Measurements from ENCODE around the gene POLR1G. TPM values are rescaled to one million over a fixed set of nuclear protein-coding genes. Genes with fewer than 3 reads are reported as not detected.
A peak's percentile ranks its signal among the peaks of the same experiment; 100 is the strongest.
"Not testable (repeated sequence)": the region's sequence is repeated elsewhere in the genome, so short reads cannot be mapped to it uniquely, and the experiment has no call there.

Gene POLR1G
- total RNA-seq, 1 donor from 2014 or later, result 5.4 TPM

- TF ChIP-seq, protein P1, sequence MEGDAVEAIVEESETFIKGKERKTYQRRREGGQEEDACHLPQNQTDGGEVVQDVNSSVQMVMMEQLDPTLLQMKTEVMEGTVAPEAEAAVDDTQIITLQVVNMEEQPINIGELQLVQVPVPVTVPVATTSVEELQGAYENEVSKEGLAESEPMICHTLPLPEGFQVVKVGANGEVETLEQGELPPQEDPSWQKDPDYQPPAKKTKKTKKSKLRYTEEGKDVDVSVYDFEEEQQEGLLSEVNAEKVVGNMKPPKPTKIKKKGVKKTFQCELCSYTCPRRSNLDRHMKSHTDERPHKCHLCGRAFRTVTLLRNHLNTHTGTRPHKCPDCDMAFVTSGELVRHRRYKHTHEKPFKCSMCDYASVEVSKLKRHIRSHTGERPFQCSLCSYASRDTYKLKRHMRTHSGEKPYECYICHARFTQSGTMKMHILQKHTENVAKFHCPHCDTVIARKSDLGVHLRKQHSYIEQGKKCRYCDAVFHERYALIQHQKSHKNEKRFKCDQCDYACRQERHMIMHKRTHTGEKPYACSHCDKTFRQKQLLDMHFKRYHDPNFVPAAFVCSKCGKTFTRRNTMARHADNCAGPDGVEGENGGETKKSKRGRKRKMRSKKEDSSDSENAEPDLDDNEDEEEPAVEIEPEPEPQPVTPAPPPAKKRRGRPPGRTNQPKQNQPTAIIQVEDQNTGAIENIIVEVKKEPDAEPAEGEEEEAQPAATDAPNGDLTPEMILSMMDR (IDR thresholded peaks at IDR 0.05), result no peak
- intact Hi-C loops (cut with DNase I), result no loop called here
- peak; percentile 75 for ATAC-seq
- peaks cover 25% of the 10 kb centered on the region for H3K4me1 ChIP-seq
- peak overlapping the region; percentile 97 for H3K27ac ChIP-seq
- H3K9me3 ChIP-seq, result no peaks in the 10 kb centered on the region
- peak; percentile 95 for DNase-seq
- H3K4me3 ChIP-seq, result peak overlapping the region; percentile 77
- H3K36me3 ChIP-seq, result no peaks in the 10 kb centered on the region
- no peaks in the 10 kb centered on the region for H3K27me3 ChIP-seq
Observed at GRCh38 chr19:45405435-45406225, 814 bp upstream of the POLR1G start.

DNA sequence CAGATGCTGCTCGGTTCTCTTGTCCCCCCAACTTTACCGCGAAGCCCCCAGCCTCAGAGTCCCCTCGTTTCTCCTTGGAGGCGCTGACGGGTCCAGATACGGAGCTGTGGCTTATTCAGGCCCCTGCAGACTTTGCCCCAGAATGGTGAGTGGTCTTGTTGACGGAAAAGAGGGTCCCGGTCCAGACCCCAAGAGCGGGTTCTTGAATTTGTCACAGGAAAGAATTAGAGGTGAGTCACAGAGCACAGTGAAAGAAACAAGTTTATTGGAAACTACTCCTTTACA is 589 bp downstream of the POLR1G start:
- Histone ChIP-seq H3K27me3 (no peaks in the 10 kb centered on the region), H3K9me3 (no peaks in the 10 kb centered on the region), H3K4me1 (peaks cover 25% of the 10 kb centered on the region), H3K36me3 (no peaks in the 10 kb centered on the region), H3K27ac (no peak overlapping the region), H3K4me3 (peak overlapping the region; percentile 77)
- intact Hi-C loops (cut with DNase I), result no loop called here
- TF ChIP-seq, protein P1 (IDR thresholded peaks at IDR 0.05), result no peak
- no peak for ATAC-seq
- DNase-seq, result no peak

GRCh38 chr19:45407585-45407984 is 1.1 kb downstream of the POLR1G start:
- H3K4me3 ChIP-seq; ATAC-seq; DNase-seq; H3K27me3 ChIP-seq; H3K36me3 ChIP-seq; H3K27ac ChIP-seq; H3K9me3 ChIP-seq; intact Hi-C loops (cut with DNase I): not testable (repeated sequence)
- H3K4me1 ChIP-seq, result peaks cover 23% of the 10 kb centered on the region

- H3K27me3 ChIP-seq, result no peaks in the 10 kb centered on the region
- no peak for DNase-seq
- intact Hi-C loops (cut with DNase I), result no loop called here
Observed at GRCh38 chr19:45408121-45408520, 1.7 kb downstream of the POLR1G start.

DNA sequence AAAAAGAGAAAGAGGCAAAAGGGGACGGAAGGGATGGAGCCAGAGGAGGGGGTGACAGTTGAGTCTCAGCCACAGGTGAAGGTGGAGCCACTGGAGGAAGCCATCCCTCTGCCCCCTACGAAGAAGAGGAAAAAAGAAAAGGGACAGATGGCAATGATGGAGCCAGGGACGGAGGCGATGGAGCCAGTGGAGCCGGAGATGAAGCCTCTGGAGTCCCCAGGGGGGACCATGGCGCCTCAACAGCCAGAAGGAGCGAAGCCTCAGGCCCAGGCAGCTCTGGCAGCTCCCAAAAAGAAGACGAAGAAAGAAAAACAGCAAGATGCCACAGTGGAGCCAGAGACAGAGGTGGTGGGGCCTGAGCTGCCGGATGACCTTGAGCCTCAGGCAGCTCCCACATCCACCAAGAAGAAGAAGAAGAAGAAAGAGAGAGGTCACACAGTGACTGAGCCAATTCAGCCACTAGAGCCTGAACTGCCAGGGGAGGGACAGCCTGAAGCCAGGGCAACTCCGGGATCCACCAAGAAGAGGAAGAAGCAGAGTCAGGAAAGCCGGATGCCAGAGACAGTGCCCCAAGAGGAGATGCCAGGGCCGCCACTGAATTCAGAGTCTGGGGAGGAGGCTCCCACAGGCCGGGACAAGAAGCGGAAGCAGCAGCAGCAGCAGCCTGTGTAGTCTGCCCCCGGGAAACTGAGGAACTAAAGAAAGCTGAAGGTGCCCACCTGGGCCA is 2.5 kb downstream of the POLR1G start:
- TF ChIP-seq, protein P1 (IDR thresholded peaks at IDR 0.05), result no peak
- DNase-seq, result no peak
- no peak overlapping the region for H3K4me3 ChIP-seq

More at GRCh38 chr19:45408121-45408520, 1.7 kb downstream of the POLR1G start:
- Histone ChIP-seq H3K27ac (no peak overlapping the region), H3K4me1 (peaks cover 17% of the 10 kb centered on the region), H3K36me3 (peaks cover 10% of the 10 kb centered on the region), H3K9me3 (no peaks in the 10 kb centered on the region), H3K4me3 (no peak overlapping the region)
- ATAC-seq, result no peak
- TF ChIP-seq, protein P1 (IDR thresholded peaks at IDR 0.05), result no peak

GRCh38 chr19:45409557-45409920 is 3.1 kb downstream of the POLR1G start:
- Histone ChIP-seq H3K36me3 (peaks cover 24% of the 10 kb centered on the region), H3K4me3 (no peak overlapping the region), H3K27ac (no peak overlapping the region), H3K9me3 (no peaks in the 10 kb centered on the region), H3K4me1 (peaks cover 7% of the 10 kb centered on the region), H3K27me3 (no peaks in the 10 kb centered on the region)
- intact Hi-C loops (cut with DNase I), result no loop called here
- no peak for DNase-seq
- TF ChIP-seq, protein P1 (IDR thresholded peaks at IDR 0.05), result no peak
- no peak for ATAC-seq

More for the DNA sequence above, 2.5 kb downstream of the POLR1G start:
- H3K36me3 ChIP-seq, result peaks cover 19% of the 10 kb centered on the region
- ATAC-seq, result no peak
- H3K9me3 ChIP-seq, result no peaks in the 10 kb centered on the region
- peaks cover 8% of the 10 kb centered on the region for H3K4me1 ChIP-seq
- H3K27me3 ChIP-seq, result no peaks in the 10 kb centered on the region
- H3K27ac ChIP-seq, result no peak overlapping the region
- intact Hi-C loops (cut with DNase I), result no loop called here

GRCh38 chr19:45410330-45410729 is 3.9 kb downstream of the POLR1G start:
- H3K27me3 ChIP-seq; H3K9me3 ChIP-seq; H3K4me3 ChIP-seq; ATAC-seq; DNase-seq; H3K27ac ChIP-seq; H3K4me1 ChIP-seq; intact Hi-C loops (cut with DNase I): not testable (repeated sequence)
- H3K36me3 ChIP-seq, result peaks cover 30% of the 10 kb centered on the region

Measured in upper lobe of right lung (tissue), 1 donor.